Measurements from ENCODE around the gene ABHD12.

The ABHD12 gene

DNA sequence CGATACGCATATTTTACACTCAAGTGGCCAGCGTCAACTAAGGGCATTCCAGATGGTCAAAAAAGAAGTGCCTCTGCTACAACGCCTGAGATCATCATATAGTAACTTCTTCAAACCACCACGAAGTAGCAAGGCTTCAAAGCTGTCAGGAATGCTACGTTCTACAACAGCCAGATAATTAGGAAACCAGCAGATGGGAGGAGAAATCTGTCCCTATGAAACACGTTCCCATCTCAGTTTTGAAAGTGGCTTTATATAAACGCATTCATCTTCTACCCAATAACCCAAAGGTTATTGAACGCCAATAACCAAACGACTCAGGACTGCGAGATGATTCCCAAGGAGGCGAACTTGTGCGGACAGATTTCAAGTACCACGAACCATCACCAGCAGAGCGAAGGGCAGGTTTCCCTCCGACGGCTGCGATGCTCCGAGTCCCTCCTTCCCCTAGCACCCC lies 1.2 kb downstream of the ABHD12 start:
- DNase-seq (ENCODE audit: extremely low spot score, insufficient read length, low read depth) (no peak), FAIRE-seq (peak; percentile 71)

DNA sequence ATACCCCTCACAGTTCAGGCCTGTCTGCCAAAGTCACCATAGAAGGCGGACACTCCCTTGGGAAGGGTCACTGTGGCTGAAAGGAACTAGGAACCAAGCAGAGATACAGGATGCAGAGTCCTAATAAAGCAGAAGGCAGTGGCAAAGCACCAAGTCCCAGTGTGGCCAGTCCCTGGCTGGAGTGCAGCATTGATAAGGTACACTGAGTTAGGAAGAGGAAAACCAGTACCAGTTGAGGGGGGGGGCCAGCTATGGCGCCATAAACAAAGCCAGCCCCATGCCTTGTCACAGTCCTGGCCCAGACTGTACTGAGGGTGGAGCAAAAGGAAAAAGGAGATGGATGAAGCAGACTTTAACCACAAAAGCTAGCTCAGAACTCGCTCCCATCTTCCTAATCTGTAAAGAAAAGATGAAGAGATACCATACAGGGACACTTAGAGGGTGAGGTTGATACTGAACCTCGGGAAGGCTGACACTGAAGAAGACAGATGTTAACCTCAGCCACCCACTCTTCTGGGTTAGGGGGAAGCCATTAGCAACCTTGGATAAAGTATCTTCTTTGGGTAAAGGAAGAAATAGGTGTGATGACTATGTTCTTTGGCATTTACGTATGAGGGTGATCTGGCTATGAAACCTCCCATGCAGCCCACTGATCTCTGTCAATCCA lies 7.8 kb downstream of the ABHD12 start:
- FAIRE-seq (no peak), DNase-seq (ENCODE audit: extremely low spot score, insufficient read length, low read depth) (no peak)

DNA sequence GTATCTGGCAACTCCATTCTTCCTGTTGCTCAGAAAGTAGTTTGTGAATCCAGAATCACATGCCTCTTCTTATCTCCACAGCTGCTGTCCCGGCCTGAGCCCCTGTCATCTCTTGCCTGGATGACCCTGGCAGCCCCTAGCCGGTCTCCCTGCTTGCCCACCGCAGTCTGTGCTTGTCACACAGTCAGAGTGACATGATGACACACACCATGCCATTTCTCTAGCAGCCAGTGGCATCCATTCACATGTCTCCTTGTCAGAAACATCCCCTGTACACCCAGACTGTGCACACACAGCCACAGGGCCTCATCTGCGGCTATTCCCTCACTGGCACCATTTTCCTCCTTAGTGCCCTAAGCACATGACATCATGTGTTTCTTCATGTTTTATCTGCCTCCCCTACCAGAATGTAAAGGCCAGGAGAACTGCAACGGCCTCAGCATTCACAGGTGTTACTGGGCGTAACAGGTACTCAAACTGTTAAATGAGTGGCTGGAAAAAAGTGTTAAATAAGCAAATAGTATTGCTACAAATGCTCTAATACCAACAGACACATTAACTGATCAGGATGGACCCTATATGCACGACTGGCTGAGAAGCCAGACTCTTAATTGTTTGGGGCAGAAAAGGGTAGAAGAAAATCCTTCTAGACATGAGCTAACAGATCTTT lies 9.6 kb downstream of the ABHD12 start:
- FAIRE-seq (no peak), DNase-seq (ENCODE audit: extremely low spot score, insufficient read length, low read depth) (no peak)

DNA sequence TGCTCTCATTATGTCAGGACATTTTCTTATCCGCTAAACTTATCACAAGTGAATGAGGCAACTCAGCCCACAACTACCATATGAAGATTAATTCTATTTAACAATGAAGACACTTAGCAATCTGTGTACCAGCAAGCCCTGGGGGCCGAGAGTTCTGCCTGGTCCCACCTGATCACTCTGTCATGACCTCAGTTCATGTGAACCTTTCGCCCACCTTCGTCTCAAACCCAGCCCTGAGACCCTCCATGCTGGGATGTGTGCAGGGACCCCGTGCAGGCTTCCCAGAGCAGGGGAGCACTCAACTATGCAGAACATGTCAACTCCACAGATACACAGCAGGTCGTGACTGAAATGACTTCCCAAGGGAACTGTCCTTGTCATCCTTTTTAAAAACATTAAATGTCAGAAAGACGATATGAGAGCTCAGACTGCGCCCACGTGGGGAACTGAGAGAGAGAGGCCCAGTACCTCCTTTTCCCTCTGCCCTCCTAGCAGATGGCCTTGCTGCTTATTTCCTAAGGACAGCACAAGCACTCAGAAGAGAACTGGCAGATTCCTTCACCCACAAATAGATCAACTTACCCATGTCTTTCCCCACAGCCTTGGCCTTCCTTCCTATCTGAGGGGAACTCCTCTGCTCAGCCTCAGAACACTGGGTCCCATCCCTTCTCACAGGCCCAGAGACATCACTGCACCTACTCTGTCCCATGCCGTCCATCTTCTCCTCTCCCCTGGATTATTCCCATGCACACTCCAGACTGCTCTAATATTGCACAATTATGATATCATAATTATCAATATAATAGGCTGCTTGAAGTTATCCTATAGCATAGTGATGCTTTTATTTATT lies 11.5 kb downstream of the ABHD12 start:
- FAIRE-seq: no peak
- no peak for DNase-seq (ENCODE audit: extremely low spot score, insufficient read length, low read depth)

DNA sequence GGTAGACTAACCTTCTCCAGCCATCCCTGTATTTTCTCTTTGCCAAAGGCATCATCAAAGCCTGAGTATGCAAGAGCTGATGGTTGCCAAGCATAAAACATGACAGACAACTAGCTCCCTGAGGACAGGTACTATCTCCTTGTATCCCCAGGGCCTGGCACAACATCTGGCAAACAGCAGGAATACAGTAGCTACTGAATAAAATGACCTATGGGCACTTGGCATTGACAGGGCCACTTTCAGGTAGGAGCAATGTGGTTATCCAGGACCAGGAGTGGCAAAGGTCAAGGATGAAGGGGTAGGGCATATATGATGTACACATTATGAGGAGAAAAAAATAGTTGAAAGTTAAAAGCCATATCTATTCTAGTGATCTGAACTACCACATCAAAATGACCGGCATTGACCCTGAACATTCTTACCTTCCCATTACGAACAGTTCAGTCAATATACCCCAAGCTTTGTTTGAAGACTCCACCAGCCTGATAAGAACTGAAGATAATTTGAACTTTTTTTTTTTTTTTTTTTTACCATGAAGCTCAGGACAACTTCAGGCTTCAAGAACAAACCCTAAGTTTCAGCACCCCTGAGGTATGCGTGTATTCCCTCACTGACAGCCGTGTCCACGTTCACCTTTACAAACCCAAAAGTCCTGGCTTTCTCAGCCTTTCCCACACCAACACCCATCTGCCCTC lies 12.3 kb downstream of the ABHD12 start:
- DNase-seq (ENCODE audit: extremely low spot score, insufficient read length, low read depth) (no peak), FAIRE-seq (no peak)

DNA sequence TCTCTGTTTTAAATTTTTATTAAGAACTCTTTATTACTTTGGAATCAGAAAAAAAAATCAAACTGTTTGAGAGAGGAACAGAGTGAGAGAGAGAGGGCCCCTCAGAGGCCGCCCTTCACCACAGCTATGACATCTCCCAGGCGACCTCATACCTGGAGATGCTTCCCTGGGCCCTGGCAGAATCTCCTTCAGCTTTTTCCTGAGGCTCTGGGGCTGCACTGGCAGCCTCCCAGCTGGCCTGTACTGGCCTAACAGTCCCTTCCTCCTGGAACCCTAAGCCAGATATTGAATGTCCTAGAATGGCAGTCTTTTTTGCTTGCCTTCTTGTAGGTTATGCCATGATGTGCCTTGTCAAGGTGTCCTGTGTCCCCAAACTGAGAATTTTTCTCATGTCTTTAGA lies 13.7 kb downstream of the ABHD12 start:
- DNase-seq (ENCODE audit: extremely low spot score, insufficient read length, low read depth) (no peak), FAIRE-seq (no peak)

DNA sequence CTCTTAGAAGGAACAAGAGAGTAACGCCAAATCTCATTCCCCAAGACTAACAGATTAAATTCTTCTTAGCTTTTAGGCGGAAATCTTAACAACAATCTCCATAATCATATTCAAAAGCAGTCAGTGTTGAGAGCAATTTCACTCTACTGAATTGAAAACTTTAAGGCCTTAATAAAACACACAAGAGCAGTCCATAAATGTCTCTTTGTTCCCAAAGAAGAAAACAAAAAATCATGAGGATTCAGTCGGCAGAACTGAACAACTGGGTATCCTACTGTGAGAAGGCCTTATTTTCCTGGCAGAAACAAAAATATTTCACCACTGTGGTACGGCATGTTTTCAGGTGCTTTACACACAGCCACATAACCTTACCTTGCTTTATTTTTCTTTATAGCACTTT lies 14.4 kb downstream of the ABHD12 start:
- FAIRE-seq (no peak), DNase-seq (ENCODE audit: extremely low spot score, insufficient read length, low read depth) (no peak)

DNA sequence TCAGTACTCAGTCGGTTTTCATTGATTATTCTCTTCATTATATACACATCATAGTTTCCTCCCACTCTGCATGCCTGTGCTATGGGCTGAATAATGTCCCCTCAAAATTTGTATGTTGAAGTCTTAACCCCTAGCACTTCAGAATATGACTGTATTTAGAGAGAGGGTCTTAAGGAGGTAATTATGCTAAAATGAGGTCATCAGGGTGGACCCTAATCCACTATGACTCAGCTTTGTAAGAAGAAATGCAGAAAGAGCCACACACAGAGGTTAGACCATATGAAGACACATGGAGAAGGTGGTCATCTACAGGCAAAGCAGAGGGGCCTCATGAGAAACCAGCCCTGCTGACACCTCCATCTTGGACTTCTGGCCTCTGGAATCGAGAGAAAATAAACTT lies 15.8 kb downstream of the ABHD12 start:
- DNase-seq (ENCODE audit: extremely low spot score, insufficient read length, low read depth): no peak
- no peak for FAIRE-seq

DNA sequence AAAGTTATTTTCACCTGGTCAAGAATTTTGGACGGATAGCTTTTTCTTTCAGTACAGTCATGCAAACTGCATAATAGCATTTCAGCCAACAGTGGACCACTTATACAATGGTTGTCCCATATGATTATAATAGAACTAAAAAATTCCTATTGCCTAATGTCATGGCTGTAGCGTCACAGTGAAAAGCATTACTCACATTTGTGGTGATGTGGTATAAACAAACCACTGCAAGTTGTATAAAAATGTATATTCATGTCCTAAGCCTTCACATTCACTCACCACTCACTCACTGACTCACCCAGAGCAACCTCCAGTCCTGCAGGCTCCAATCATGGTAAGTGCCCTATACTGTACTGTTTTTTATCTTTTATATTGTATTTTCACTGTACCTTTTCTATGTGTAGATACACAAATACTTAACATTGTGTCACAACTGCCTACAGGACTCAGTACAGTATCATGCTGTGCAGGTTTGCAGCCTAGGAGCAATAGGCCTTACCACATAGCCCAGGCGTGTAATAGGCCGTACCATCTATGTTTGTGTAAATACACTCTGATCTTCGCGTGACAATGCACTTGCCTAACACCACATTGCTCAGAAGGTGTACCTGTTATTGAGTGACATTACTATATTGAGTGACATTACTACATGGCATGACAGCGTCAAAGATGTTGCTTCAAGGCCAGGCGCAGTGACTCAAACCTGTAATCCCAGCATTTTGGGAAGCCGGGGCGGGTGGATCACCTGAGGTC lies 17.9 kb downstream of the ABHD12 start:
- no peak for DNase-seq (ENCODE audit: extremely low spot score, insufficient read length, low read depth)
- no peak for FAIRE-seq

DNA sequence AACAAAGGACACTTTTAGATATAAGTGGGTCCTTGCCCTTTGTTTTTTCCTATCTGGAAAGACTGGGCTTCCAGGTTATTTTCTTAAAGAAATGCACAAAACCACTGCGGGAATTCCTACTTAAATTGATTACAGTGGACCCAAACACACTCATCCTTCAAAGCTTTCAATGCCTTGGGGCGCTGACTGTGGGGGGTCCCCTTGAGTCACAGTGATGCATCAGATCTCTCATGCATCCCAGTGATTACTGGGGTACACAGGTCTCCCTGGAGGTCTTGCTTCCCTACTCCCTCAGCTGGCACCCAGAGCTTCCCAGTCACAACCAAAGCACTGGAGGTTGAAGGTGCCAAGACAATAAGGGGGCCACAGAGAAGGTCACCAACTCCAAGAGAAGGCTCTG lies 20.7 kb downstream of the ABHD12 start:
- no peak for FAIRE-seq
- no peak for DNase-seq (ENCODE audit: extremely low spot score, insufficient read length, low read depth)

DNA sequence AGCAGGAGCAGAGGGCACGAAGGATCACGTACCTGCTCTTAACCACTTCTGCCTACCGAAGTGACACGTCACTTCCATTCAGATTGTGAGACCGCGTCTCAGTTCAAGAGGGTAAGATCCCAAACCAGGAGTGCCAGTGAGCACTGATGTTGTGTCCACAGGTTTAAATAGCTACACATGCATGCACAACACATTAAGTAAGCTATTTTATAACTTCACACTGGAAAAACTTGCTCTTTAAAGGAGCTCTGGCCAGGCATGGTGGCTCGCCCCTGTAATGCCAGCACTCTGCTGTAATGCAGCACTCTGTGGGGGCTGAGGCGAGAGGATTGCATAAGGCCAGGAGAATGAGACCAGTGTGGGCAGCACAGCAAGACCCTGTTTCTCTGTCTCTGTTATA lies 21.1 kb downstream of the ABHD12 start:
- FAIRE-seq: no peak
- no peak for DNase-seq (ENCODE audit: extremely low spot score, insufficient read length, low read depth)

DNA sequence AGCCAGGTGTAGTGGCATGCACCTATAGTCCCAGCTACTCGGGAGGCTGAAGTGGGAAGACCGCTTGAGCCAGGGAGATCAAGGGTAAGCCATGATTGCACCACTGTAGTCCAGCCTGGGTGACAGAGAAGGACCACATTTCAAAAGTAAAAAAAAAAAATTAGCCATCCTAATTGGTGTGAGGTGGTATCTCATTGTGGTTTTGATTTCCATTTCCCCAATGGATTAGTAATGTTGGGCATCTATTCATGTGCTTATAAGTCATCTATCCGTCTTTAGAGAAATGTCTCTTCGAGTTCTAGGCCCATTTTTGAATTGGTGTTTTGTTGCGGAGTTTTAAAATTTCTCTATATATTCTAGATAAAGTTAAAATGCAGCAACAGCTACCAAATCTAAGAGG lies 21.7 kb downstream of the ABHD12 start:
- no peak for DNase-seq (ENCODE audit: extremely low spot score, insufficient read length, low read depth)

DNA sequence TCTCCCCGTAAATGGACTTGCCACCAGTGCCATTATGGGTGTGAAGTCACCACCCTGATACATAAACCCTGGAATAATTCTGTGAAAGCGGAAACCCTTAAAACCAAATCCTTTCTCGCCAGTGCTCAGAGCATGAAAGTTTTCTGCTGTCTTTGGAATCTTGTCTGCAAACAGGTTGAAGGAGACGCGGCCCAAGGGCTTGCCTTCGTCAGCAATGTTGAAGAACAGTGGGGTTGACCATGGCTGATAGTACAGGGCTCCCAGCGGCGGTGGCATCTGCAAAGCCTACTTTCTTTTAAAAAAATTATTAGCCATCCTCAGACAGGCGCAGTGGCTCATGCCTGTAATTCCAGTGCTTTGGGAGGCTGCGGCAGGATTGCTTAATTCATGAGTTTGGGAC lies 22.1 kb downstream of the ABHD12 start:
- FAIRE-seq (no peak), DNase-seq (ENCODE audit: extremely low spot score, insufficient read length, low read depth) (no peak)

More for the DNA sequence above, 21.7 kb downstream of the ABHD12 start:
- no peak for FAIRE-seq

DNA sequence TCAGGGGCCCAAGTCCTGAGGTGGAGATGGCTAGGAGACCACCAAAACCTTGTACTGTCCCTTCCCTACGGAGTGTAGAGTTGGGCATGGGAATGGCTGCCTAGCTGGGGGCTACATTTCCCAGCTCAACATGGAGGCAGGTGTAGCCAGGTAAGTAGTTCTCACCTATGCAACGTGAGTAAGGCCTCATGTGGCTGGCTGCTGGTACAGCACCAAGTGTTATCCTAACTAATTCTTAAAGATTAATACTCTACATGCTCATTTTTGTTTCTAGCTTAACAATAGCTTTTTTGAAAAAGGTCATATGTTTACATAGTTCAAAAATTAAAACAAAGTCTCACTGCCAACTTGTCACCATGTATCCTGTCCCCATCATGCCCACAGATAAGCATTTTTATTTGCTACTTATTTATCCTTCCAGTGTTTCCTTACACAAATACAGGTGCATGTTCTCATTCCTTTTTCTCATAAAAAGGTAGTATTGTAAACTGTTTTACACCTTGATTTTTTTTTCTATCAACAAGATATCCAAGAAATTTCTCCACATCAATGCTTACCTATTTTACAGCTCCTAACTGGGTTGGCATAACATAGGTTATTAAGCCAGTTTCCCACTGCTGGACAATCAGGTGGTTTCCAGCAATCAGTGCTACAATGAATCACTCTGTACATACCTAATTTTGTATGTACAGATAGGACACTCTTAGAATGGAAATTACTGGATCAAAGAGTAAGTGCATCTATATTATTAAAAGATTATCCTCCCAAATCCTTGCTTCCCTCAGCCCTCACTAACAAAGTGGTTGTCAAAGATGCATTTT lies 25.5 kb downstream of the ABHD12 start:
- FAIRE-seq (no peak), DNase-seq (ENCODE audit: extremely low spot score, insufficient read length, low read depth) (no peak)

DNA sequence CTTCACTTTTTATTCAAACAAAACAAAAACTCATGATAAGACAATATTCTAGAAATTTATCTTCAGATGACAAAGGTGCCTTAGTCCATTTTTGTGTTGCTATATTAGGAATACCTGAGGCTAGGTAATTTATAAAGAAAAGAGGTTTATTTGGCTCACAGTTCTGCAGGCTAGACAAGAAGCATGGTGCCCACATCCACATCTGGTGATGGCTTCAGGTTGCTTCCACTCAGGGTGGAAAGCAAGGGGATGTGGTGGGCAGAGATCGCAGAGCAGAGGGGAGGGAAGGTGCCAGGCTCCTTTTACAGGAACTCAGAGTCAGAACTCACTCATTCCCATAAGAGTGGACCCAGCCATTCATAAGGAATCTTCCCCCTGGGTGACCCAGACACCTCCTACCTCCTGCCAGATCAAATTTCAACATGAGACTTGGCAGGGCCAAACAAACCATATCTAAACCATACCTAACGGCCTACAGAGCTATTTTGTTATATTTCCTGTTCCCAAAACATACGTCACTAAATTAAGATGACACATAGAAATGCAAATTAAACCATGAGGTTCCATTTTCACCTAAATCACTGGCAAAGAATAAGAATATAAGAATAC lies 26.4 kb downstream of the ABHD12 start:
- DNase-seq (ENCODE audit: extremely low spot score, insufficient read length, low read depth) (no peak), FAIRE-seq (no peak)

DNA sequence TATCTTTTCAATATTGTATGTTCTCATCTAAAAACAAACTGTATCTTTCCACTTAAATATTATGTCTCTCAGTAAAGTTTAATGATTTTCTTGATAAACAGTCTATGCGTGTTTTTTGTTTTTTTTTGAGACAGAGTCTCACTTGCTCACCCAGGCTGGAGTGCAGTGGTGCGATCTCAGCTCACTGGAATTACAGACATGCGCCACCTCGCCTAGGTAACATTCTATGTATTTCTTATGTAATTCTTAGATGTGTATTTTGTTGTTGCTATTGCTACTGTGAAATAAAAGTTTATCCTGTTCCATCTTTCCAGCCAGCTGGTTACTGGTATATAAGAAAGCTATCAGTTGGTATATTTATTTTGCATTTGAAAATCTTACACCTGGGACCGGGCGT lies 29.4 kb downstream of the ABHD12 start:
- DNase-seq (ENCODE audit: extremely low spot score, insufficient read length, low read depth): no peak
- no peak for FAIRE-seq

DNA sequence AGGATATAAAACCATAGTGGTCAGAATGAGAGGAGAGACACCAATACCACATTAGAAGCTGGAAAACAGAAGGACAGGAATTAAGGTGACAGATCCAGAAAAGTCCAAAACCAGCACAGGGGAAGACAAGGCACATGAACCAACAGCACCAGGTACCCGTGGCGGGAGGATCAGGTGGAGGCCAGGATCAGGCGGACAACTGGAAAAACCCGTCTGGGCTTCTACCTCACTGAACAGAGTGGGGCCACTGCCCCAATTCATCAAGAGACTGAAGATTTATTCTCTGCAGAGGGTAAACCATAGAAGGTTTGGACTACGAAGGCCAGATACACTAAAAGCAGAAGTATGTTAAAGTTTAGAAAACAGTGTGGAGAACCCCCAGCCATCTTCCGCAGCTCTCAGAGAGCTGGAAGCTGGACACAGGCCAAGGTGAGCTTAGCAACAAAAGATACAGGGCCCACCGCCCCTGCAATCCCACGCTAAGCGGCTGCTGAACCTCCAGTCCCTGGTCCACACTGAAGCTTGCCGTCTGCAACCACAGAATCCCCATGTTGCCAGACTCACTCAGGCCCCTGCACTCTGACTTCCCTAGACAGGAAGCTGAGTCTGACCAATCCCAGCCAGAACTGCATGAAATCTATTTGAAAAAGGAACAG lies 29.9 kb downstream of the ABHD12 start:
- FAIRE-seq (no peak), DNase-seq (ENCODE audit: extremely low spot score, insufficient read length, low read depth) (no peak)

DNA sequence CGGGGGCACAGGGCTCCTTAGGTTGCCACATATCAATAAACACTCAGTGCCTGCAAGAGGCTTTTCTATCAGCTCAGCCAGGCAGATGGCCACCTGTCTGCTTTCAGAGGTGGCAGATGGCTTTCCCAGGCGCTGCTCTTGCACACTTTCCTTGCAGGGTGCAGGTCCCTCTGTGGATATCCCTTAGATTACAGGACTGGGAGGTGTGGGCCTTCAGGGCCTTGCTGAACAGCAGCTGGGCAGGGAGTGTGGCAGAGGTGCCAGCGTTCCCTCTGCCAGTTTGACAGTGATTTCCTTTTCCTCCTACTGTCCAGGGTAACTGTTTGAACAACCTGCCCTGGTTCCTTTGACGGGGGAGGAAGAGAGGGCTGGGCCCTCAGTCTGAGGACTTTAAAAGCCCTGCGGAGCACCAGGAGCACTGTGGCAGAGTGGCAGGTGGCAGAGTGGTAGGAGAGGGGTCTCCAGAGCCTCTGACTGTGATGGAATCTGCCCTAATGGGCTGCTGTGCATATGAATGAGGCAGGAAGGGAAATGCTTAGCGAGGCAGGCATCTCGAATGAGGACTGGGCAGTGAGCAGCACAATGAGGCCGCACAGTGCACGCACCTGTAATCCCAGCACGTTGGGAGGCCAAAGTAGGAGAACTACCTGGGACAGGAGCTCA lies 34.2 kb downstream of the ABHD12 start:
- FAIRE-seq (no peak), DNase-seq (ENCODE audit: extremely low spot score, insufficient read length, low read depth) (no peak)
